ENCODE results near the gene STK10.
A peak's percentile ranks its signal among the peaks of the same experiment; 100 is the strongest.
"Not testable (repeated sequence)": the region's sequence is repeated elsewhere in the genome, so short reads cannot be mapped to it uniquely, and the experiment has no call there.

The STK10 gene

DNA sequence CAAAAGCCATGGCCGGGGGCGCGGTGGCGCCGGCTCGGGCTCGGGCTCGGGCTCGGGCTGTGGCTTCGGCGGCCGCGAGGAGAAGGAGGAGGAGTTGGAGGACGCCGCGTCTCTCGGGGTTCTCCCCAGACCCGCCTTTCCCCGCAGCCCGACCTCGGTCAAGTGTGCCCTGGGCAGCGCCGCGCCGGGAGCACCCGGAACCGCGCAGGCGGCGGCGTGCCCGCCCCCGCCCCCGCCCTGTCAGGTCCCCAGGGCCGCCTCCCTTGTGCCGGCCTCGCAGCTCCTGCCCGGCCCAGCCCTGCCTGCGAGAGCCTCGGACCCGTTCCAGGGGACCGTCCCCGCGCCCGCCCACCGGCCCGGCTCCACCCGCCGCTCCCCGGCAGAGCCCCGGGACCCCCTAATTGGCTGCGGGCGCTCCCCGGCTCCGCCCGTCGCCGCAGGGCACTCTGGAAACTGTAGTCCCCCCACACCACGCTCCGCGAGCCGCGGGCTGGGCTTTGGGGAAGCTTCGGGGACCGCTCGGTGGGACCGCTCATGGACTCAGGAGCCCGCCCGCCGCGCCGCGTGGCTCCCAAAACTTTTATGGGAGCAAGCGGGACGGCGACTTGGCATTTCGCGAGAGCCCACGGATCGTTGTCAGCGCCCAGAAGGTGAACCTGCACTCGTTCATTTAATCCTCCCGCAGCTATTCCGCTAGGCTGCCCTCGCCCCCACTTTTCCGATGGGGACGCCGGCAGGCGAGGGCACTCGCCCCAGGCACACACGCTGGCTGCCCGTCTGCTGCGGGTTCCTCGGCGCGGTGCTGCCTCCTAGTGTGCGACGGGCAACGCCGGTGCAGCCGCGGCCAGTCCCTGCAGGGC, at the start of gene STK10:
TSS of gene STK10 (minus strand) at position 192 of the 860 bp plus-strand sequence. CDS start at position 10, 182 bp downstream.
- peak; percentile 46 for DNase-seq

DNA sequence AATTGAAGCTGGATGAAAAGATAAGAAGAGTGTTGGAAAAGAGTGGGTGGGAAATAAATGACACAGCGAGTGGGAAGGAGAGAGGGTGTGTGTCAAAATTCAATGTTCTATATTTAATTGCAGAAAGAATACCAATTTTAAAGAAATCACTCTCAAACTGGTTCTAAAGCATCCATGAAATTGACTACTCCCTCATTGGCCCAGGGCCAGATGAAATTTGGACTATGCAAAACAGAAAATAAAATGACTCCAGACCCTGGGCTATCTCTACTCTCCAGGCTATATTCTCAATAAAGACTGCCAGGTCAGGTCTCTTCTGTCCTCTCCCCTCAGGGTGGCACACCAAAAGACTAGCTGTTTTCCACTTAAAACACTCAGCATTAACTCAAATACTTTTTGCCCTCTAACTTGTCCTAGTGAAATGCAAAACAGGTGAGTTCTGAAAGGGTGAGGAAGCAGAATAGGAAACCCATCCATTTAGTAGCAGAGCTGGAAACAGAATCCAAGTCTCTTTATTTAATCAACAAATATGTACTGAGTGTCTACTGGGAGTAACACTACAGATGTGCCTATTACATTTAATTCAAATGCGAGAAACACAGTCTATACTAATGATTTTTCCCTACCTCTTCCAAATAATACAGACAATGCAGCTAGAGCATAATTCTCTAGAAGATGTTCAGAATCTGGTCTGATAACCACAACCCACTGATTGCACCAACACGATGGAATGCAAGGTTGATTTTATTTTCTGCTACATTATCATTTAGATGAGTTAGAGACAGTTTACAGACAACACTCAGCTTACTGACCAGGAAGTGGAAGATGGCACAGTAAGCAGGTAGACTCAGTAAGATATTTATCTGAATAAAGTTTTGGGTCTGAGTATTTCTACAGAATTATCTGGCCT, 48.1 kb upstream of the STK10 start:
- no peak for DNase-seq

DNA sequence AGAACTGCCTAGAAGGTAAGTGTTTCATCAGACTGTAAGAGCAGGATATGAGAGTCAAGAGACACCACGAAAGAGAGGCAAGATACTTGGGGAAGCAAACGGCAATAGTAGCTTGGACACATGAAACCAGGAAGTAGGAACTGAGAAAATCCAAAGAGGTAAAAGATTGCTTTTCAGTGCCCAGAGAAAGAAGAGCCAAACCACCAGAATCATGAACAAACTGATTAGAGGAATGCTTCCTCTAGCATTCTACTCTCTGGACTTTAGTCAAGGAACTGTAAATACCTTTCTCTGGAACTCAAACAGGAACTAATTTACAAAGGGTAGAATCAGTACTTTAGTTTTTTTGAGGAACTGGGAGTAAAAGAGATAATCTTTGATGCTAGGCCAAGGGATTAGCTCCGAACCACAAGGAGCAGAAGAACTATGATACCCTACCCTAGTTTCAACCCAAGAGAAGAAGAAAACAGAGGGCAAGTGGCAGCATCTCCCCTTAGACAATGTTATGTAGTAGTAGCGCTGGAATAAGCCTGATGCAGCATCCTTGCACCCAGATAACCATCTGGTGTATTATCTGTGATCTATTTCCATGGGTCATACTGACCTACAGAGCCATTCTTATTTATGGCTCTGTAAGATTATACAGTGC, 47.2 kb upstream of the STK10 start:
- DNase-seq, result no peak

DNA sequence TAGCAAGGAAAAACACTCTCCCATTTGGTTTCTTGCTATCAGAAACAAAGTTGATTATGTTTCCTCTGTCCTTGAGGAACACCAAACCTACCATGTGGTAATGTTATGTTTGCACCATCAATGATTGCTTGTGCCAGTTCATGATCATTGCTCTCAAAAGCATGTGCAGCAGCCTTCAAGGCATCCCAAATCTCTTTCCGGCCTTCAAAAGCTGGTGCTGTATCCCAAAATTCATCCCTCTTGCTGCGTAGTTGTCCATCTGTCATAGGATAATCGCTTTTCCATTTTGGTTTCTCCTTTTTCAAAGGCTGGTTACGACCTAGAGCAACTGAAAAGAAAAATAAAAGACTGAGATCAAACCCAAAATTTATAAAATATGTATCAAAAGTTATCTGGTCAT, 46.0 kb upstream of the STK10 start:
- DNase-seq, result no peak

DNA sequence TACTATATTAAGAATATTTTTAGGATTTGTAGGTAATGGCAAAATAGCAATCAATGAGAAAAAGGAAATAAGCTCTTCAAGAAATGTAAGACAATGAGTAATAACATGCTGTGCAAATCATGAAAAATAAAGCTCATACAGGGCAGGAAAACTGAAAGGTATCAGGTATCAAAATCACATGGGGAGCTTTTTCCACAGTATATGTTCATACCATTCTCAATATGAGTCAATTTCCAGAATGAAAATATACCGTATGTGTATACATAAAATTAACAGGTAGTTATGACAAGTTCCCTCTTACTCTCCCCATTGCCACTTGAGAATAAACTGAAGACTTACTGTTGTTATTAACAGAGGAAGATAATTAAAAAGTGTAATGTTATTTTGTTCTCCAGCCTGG, 41.9 kb upstream of the STK10 start:
- DNase-seq, result no peak

DNA sequence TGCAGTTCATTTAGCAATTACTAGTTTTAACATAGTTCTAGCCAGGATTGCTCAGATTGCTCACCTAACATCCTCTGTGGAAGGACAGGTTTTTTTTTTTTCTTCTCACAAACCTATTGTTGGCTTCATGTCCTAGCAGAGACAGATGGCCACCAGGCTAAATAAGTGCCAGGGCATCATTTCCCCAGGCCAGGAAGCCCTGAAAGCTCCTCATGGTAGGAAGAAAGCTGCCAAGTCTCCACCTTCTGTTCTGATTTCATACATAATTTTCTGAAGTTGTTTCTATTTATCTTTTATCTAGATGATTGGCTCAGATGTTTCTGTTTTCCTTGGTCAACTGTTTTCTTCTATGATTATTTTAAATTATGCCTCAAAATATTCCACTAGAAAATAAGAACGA, 37.0 kb upstream of the STK10 start:
- no peak for DNase-seq

DNA sequence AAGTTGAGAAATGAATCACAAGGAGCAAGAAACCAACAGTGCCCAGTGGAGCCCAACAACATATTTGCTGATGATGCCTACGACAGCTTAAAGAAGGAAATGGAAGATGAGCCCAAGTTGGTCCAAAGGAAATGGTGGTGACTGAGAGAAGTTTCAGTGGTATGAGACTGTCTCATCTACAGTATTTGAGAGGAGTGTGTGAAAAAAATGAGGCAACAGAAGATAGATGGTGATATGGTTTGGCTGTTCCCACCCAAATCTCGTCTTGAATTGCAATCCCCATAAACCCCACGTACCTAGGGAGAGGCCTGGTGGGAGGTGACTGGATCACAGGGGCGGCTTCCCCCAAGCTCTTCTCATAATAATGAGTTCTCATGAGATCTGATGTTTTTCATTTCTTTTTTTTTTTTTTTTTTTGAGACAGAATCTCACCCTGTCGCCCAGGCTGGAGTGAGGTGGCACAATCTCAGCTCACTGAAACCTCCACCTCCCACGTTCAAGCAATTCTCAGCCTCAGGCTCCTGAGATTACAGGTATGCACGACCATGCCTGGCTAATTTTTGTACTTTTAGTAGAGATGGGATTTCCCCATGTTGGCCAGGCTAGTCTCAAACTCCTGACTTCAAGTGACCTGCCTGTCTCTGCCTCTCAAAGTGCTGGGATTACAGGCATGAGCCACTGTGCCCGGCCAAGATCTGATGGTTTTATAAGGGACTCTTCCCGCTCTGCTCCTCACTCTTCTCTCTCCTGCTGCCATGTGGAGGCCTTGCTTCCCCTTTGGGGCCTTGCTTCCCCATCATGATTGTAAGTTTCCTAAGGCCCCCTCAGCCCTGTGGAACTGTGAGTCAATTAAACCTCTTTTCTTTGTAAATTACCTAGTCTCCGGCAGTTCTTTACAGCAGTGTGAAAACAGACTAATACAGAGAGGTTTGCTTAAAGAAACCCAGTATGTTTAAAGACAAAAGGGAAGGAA, 36.2 kb upstream of the STK10 start:
- DNase-seq, result no peak

DNA sequence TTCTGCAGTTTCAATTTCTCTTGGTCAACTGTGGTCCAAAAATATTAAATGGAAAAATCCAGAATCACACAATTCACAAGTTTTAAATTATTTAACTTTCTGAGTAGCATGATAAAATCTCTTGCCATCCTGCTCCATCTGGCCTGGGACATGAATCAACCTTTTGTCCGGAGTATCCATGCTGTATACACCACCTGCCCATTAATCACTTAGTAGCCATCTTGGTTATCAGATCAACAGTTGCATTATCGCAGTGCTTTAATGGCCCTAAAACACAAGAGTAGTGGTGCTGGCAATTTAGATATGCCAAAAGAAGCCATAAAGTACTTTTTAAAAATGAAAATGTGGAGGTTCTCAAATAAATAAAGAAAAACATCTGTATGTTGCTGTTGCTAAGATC, 31.3 kb upstream of the STK10 start:
- no peak for DNase-seq

DNA sequence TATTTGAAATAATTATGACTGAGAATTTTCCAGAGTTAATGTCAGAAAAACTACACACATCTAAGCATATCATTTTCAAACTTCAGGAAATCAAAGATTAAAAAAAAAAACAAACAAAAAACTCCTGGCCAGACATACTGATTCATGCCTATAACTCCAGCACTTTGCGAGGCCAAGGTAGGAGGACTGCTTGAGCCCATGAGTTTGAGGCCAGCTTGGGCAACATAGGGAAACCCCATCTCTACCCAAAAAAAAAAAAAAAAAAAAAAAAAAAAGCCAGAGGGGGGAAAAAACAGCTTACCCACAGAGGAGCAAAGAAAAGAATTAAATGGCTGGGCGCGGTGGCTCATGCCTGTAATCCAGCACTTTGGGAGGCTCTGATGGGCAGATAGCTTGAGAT, 28.3 kb upstream of the STK10 start:
- DNase-seq, result no peak

DNA sequence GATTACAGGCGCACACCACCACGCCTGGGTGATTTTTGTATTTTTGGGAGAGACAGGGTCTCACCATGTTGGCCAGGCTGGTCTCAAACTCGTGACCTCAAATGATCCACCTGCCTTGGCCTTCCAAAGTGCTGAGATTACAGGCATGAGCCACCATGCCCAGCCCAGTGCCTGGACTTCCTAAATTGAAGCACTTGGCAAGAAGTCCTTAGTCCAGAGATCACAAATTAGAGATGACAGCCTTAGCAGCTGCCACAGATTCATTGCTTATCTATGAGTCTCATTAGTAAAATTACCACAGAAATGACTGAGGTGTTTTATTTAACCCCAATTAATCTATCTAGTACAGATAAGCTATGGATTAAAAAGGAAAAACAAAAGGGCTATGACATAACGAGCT, 25.1 kb upstream of the STK10 start:
- no peak for DNase-seq

DNA sequence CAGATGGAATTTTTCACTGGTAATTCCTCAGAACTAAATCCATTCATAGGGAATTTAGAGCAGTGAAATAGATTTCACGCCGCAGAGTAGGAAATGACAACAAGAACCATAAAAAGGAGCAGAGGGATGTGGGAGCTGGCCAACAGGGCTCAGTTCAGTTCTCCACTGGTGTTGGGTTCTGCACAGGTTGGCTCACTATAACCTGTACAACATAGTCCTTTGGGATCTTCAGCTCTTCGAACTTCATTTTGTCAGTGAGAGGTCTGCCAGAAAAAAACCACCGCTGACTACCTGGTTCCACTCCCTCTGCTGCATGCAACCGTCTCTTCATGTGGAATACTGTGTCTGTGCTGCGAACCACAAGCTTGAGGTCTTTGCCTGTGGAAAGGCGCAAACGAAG, 23.7 kb upstream of the STK10 start:
- DNase-seq, result no peak

DNA sequence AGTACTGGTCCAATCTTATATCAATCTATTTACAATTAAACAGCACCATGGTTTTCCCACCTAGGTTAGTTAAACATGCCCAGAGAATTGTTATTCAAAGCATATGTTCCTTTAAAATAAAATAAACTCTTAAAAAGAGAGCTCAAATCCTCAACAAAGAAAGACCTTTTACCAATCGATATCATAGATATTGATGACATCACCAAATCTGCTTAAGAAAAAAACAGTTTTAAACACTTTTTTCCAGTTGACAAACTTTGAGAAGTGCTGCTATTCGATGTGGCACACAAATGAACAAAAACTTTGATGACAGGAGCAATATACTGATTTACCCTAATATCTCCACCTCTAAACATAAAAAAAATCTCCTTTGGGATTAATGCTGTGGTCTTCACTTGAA, 21.7 kb upstream of the STK10 start:
- DNase-seq, result no peak

DNA sequence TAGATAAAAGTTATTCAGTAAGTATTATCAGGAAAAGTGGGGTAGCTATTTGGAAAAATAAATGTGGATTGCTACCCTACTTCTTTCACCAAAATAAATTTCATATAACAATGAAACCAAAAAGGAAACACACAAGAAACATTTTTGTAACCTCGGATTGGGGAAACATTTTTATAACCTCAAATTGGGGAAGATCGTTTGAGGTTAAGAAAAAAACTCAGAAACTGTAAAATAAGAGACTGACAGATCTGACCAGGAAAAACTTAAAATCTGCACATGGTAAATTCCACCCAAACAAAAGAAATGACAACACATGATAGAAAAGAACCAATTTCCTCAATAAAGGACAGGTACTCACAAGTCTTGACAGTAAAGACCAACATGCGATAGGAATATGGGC, 19.5 kb upstream of the STK10 start:
- no peak for DNase-seq

DNA sequence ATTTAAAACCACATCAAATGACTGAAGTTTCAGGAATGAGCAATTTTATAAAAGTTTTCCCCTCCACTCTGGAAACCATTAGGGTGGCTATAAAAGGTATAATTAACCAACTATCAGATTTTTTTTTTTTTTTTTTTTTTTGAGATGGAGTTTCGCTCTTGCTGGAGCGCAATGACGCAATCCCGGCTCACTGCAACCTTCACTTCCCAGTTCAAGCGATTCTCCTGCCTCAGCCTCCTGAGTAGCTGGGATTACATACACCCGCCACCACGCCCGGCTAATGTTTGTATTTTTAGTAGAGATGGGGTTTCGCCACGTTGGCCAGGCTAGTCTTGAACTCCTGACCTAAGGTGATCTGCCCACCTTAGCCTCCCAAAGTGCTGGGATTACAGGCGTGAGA, 18.0 kb upstream of the STK10 start:
- DNase-seq, result not testable (repeated sequence)

DNA sequence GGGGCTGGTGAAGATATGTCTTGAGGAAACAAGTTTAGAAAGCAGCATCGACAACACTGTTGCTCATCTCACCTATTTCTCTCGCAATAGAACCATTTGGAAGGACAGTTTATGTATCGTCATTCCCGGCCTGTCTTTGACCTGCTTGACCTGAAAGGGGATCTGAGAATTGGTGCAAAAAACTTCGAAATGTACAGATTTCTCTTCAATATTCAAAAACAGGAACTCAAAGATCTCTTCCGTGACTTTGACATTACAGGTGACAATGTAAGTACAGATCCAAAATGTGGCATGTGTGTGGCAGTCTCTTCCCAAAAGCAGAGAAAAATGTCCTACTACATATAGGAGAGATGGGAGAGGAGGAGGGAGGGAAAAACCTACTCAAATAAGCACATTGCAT, 12.5 kb upstream of the STK10 start:
- no peak for DNase-seq

DNA sequence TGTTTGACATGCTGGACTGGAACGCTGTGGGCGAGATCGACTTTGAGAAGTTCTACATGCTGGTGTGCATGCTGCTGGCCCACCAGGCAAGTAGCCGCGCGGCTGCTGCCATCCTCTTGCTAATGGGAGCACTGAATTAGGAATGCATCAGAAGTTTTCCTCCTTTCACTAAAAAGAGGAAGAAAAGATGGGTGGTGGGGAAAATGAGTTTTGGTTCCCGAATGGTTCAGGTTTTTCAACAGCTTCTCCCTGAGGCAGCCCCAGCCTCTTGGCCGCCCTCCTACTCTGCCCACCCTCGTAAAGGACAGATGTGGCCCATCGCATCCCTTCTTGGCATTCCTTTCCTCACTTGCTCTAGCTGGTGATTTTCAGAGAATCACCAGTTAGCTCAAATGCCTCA, 11.4 kb upstream of the STK10 start:
- DNase-seq, result no peak

DNA sequence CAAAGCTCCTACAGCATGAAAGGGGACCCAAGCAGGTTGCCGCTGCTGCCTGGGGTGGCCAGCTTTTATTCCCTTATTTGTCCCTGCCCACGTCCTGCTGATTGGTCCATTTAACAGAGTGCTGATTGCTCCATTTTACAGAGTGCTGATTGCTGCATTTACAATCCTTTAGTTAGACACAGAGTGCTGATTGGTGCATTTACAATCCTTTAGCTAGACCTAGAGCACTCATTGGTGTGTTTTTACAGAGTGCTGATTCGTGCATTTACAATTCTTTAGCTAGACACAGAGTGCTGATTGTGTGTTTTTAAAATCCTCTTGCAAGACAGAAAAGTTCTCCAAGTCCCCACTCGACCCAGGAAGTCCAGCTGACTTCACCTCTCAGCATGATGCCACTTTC, 9.8 kb upstream of the STK10 start:
- not testable (repeated sequence) for DNase-seq

DNA sequence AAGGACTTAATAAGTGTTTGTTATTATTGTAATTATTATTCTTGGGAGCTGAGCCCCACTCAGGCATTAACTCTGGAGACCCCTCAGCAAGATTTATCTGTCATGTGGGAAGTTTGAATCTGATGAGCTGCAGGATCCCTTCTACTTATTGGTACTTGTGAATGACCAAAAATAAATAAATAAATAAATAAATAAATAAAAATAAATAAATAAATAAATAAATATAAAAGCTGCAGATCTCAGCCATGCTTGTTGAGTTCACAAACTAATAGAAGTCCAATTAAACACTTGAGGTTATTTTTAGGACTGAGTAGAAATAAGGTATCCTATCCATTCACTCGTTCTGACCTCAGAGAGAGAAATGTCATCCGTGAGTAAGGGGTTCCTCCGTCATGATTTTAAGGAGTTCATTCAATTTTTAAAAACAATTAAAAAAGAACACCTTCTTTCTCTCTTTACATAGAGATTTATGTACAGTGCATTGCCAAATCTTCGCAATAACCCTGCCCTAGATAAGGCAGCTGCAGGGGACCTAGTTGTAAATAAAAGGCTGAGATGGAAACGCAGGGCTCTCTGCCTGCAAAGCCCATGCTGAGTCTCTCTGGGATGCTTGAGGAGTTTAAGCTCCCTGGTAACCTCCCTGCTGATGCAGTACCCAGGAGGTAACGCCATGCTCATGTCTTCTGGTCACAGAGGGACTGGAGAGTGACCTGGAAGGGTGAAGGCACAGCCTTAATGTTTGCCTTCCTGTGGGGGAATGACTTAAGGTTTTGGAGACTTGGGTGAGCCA, 7.2 kb upstream of the STK10 start:
- no peak for DNase-seq

DNA sequence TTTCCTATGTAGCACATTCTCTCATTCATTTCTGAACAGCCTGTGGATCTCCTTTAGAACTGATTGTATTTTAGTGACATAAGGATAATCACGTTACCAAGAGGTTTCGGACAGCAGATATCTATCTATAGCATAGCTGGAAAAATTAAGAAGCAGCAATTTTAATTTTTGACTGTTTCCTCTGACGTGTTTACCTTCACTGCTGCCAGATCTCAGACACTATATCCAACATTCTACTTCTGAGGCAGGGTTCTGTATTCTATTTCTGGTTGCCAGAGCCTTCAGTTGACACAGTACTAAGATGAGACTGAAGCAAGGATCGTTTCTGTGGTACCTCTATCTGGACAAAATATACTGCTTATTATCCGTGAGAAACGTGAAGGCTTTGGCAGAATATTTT, 5.8 kb upstream of the STK10 start, which contains the start of gene EFCAB9:
TSS of gene EFCAB9 (plus strand) at position 301 of the 400 bp plus-strand sequence. CDS start at position 302, 1 bp downstream.
- no peak for DNase-seq

DNA sequence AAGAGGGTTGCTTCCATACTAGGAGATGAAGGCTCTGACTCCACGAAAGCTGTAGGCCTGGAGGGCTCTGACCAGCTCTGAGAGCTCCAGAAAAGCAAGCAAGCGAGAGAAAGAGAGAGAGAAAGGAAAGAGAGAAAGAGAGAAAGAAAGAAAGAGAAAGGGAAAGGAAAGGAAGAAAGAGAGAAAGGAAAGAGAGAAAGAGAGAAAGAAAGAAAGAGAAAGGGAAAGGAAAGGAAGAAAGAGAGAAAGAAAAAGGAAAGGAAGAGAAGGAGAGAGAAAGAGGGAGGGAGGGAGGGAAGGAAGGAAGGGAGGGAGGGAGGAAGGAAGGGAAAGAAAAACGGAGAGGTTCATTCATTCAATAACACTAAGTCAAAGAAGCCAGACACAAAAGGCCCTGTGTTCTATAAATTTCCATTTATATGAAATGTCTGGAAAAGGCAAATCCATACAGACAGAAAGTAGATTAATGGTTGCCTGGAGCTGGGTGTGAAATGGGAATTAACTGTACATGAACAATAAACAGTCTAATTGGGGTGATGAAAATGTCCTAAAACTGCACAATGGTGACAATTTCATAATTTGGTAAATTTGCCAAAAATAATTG, 1.8 kb upstream of the STK10 start:
- no peak for DNase-seq

Data from DMS153 (cell line).